SH-SY5Y (cell line): ENCODE results near the gene GLS.

Source experiments
- GATA2 ChIP-seq: IDR thresholded peaks from 2 replicates; pipeline ENCODE4 v1.6.1; 2011; ENCODE audit warnings: mild to moderate bottlenecking, low read depth, low read length
- GATA3 ChIP-seq: IDR thresholded peaks from 2 replicates; pipeline ENCODE4 v1.6.1; 2011; ENCODE audit warnings: low read depth, mild to moderate bottlenecking, low read length, moderate library complexity

DNA sequence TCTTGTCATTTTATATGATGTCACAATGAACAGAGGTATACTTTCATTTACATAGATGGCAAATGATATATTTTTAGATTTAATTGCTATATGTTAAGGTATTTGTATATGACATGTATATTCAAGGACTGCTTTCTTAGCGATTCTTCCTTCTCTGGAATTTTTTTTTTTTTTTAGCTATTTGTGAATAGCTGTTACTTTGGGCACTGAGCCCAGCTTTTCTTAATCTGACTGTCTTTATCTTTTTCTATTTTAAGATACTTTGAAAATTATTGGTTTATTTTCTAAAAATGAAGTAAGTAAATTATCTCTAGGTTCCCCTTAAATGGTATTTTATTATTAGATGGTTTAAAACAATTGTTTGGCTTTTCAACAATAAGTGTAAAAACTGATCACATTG lies 4.0 kb upstream of the GLS start:
- TF ChIP-seq GATA3 (no peak), GATA2 (no peak)
